ENCODE data around the gene CWH43.
"Not testable (repeated sequence)": the region's sequence is repeated elsewhere in the genome, so short reads cannot be mapped to it uniquely, and the experiment has no call there.

DNA sequence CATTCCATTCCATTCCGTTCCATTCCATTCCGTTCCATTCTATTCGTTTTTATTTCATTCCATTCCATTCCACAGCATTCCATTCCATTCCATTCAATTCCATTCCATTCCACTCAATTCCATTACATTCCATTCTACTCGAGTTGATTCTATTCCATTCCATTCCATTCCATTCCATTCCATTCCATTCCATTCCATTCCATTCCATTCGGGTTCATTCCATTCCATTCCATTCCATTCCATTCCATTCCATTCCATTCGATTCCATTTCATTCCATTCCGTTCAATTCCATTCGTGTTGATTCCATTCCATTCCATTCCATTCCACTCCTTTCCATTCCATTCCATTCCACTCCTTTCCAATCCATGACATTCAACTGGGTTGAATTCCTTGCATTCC, 110.6 kb downstream of the CWH43 start:
- TF ChIP-seq, protein P1, sequence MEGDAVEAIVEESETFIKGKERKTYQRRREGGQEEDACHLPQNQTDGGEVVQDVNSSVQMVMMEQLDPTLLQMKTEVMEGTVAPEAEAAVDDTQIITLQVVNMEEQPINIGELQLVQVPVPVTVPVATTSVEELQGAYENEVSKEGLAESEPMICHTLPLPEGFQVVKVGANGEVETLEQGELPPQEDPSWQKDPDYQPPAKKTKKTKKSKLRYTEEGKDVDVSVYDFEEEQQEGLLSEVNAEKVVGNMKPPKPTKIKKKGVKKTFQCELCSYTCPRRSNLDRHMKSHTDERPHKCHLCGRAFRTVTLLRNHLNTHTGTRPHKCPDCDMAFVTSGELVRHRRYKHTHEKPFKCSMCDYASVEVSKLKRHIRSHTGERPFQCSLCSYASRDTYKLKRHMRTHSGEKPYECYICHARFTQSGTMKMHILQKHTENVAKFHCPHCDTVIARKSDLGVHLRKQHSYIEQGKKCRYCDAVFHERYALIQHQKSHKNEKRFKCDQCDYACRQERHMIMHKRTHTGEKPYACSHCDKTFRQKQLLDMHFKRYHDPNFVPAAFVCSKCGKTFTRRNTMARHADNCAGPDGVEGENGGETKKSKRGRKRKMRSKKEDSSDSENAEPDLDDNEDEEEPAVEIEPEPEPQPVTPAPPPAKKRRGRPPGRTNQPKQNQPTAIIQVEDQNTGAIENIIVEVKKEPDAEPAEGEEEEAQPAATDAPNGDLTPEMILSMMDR (conservative IDR thresholded peaks at IDR 0.05; ENCODE audit: low read depth, low read length) = not testable (repeated sequence)
- not testable (repeated sequence) for TF ChIP-seq EZH2phosphoT487 (IDR thresholded peaks at IDR 0.05; ENCODE audit: borderline replicate concordance, low read length); EZH2 (IDR thresholded peaks at IDR 0.05; ENCODE audit: low read length, unreplicated experiment)

Measured in PC-3 (cell line).